HL-60 (cell line): Measurements from ENCODE around the gene RPS26.

Experiments used
- DNase-seq, 2 experiments: peaks; one replicate each; pipeline ENCODE4 v3.0.0-alpha.2; 2010 to 2020; ENCODE audit warnings: low read depth in 1 of 2, low spot score in 1 of 2
- H3K27ac ChIP-seq: fragments of 250-450 bp; sonication (Bioruptor Pico); replicated peaks from 2 replicates; pipeline ENCODE4 v1.5.1; 2020; ENCODE audit warnings: mild to moderate bottlenecking, moderate library complexity
- H3K27me3 ChIP-seq: fragments of 250-450 bp; sonication (Bioruptor Pico); 2 replicates; pipeline ENCODE4 v1.5.1; 2021; ENCODE audit warnings: mild to moderate bottlenecking, moderate library complexity; ENCODE audit not compliant: insufficient read depth, poor library complexity, severe bottlenecking
- H3K4me3 ChIP-seq: replicated peaks from 2 replicates; pipeline ENCODE4 v1.5.1; 2011; ENCODE audit warnings: mild to moderate bottlenecking, control low read depth, low read length; ENCODE audit not compliant: insufficient read depth
- CTCF ChIP-seq: IDR thresholded peaks from one replicate; pipeline ENCODE4 v1.5.1; 2011; ENCODE audit warnings: low read length, control low read depth, inconsistent platforms; ENCODE audit not compliant: insufficient read depth
- GABPA ChIP-seq: IDR thresholded peaks from 2 replicates; pipeline ENCODE4 v1.6.1; 2012; ENCODE audit warnings: low read depth
- POLR2AphosphoS5 ChIP-seq: IDR thresholded peaks from 2 replicates; pipeline ENCODE4 v1.6.1; 2012; ENCODE audit warnings: low read depth
- REST ChIP-seq: IDR thresholded peaks from 2 replicates; pipeline ENCODE4 v1.6.1; 2012; ENCODE audit warnings: low read depth; ENCODE audit not compliant: insufficient replicate concordance
- SPI1 ChIP-seq: IDR thresholded peaks from 2 replicates; pipeline ENCODE4 v1.6.1; 2012; ENCODE audit warnings: low read depth, mild to moderate bottlenecking, borderline replicate concordance

Gene RPS26

GRCh38 chr12:56011509-56012090, 30.1 kb upstream of the RPS26 start:
- no peak for TF ChIP-seq CTCF
- no peak for TF ChIP-seq GABPA
- no peak for TF ChIP-seq SPI1
- TF ChIP-seq REST = no peak
- H3K27ac ChIP-seq = no peak overlapping the region
- no peak overlapping the region for H3K4me3 ChIP-seq
- H3K27me3 ChIP-seq = no peaks in the 10 kb centered on the region
- DNase-seq = no peak

DNA sequence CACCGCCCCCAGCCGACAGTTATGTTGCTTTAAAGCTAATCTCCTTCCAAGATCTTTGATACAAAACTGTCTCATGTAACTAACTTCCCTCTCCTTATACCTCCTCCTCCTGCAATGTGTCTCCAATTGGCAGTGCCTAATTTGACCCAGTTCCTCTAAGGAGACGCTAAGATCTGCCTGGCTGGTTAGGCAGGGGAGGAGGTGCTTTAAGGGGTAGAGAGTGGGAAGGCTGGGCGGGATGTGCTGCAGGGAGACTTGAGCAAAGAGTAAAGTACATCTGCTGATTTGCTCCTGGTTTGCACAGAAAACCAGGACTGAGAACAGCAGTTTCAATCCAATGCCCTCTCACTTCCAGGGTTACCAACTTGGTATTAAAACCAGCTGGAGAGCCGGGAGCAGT, 28.2 kb upstream of the RPS26 start:
- Histone ChIP-seq H3K4me3 (no peak overlapping the region), H3K27me3 (no peaks in the 10 kb centered on the region), H3K27ac (no peak overlapping the region)
- TF ChIP-seq POLR2AphosphoS5 (no peak), GABPA (no peak), CTCF (no peak), REST (no peak), SPI1 (no peak)
- peak in 1 of 2 experiments; percentile 17 for DNase-seq

GRCh38 chr12:56014205-56014604, 27.5 kb upstream of the RPS26 start:
- DNase-seq = no peak
- Histone ChIP-seq H3K27ac (no peak overlapping the region), H3K27me3 (no peaks in the 10 kb centered on the region), H3K4me3 (no peak overlapping the region)
- no peak for TF ChIP-seq GABPA
- no peak for TF ChIP-seq REST
- TF ChIP-seq POLR2AphosphoS5 = no peak
- TF ChIP-seq SPI1 = no peak

DNA sequence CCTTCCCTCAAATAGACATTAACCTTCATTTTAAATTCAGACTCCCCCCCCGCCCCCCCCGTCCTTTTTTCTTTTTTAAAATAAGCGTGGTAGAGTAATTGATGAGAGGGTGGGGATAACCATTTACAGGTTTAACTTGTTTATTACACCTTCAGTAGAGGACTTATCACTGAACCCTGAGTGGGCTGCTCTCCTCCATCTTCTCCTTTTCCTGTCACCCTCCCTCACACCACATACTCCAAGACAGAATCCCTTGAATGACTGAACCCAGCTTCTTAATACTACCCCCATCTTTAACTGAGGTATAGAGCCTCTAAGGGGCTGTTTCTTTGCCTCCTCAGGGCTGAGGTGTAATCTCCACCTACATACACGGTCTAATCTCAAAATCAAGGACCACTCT, 24.5 kb upstream of the RPS26 start:
- no peak overlapping the region for H3K4me3 ChIP-seq
- DNase-seq = no peak
- no peak for TF ChIP-seq REST
- TF ChIP-seq GABPA = no peak
- TF ChIP-seq POLR2AphosphoS5 = no peak
- no peak for TF ChIP-seq CTCF
- no peak for TF ChIP-seq SPI1
- H3K27me3 ChIP-seq = no peaks in the 10 kb centered on the region
- no peak overlapping the region for H3K27ac ChIP-seq
